ENCODE data around the gene NKG7. TPM values are rescaled to one million over a fixed set of nuclear protein-coding genes. Genes with fewer than 3 reads are reported as not detected.

Gene NKG7
- polyA plus RNA-seq, 3 donors: 1.6 to 2.1 (median 1.8) TPM

DNA sequence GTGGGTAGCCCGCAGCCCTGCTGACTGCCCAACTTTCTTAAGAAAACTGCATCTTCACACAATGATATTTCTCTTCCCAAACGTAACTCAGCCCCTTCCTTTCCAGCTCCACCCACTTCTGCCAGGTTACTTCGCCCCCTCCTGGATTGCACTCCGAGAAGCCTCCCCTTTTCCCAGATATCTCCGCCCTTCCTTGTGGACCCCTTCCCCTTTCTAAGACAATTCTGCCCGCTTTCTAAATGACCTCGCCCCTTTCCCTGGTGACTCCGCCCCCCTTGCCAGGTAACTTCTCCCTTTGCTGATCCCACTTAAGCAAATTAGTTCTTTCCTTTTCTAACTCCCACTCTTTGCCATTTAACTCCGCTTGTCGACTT, 33.2 kb downstream of the NKG7 start:
- DNase-seq: no peak

- DNase-seq: peak; percentile 80
Observed at GRCh38 chr19:51338563-51339312, 33.7 kb downstream of the NKG7 start.

DNA sequence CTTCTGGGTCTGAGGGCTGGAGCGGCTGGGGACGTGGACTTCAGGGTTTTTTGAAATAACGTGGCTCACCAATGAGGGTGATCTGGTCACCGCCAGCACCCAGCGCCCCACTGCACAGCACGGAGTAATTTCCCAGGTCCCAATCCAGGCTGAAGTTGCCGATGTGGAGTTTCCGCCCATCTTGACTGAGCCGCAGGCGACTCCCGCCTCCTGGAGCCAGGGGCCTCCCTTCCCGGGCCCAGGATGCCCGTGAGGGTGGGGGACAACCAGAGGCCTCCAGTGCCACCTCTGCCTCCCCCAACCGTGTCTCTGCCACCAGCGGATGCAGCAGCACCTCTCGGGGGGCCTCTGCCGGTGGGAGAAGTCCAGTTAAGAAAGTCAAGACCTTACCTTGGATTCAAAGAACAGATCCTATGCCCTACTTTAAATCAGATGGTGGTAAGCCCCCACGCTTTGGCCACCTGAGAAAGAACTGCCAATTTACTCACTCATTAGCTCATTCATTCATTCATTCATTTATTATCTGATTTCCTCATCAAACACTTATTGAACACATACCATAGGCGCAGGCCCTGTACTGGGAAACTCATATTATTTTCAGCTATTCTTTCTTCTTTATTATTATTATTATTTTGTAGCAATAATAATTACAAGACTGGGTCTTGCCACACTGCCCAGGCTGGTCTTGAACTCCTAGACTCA, 34.4 kb downstream of the NKG7 start:
- DNase-seq: no peak

DNA sequence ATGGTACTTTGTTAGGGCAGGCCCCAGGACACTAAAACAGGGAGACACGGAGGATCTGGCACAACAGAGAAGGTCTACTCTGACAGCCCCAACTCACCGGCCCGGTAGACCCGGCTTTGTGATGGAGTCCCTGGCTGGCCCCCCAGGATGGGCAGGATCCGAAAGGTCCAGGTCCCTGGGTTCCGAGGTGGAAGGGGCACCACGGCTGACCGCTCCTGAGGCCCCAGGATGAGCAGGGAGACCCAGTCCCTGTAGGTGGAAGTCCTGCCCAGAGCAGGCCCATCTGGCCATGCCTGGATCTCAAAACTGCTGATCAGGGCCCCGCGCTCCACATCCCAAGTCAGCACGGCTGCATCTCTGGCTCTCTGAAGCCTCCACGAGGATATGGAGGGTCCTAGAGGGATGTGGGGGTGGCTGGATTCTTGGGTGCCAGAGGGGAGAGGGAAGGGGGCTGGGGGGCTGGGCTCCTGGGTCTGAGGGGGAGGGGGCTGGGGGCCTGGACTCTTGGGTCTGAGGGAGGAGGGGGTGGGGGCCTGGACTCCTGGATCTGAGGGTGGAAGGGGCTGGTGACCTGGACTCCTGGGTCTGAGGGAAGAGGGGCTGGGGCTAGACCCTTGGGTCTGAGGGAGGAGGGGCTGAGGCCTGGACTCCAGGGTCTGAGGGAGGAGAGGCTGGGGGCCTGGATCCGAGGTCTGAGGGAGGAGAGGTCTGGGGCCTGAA, 35.2 kb downstream of the NKG7 start:
- no peak for DNase-seq

- no peak for DNase-seq
Observed at GRCh38 chr19:51333836-51334460, 38.5 kb downstream of the NKG7 start.

- DNase-seq: no peak
Observed at GRCh38 chr19:51331716-51332115, 40.7 kb downstream of the NKG7 start.

- DNase-seq: no peak
Observed at GRCh38 chr19:51331193-51331592, 41.3 kb downstream of the NKG7 start.

GRCh38 chr19:51330366-51330765, 42.1 kb downstream of the NKG7 start:
- DNase-seq: no peak

- DNase-seq: no peak
Observed at GRCh38 chr19:51329411-51329810, 43.0 kb downstream of the NKG7 start.

GRCh38 chr19:51327066-51328001, 45.1 kb downstream of the NKG7 start:
- peak; percentile 55 for DNase-seq

DNA sequence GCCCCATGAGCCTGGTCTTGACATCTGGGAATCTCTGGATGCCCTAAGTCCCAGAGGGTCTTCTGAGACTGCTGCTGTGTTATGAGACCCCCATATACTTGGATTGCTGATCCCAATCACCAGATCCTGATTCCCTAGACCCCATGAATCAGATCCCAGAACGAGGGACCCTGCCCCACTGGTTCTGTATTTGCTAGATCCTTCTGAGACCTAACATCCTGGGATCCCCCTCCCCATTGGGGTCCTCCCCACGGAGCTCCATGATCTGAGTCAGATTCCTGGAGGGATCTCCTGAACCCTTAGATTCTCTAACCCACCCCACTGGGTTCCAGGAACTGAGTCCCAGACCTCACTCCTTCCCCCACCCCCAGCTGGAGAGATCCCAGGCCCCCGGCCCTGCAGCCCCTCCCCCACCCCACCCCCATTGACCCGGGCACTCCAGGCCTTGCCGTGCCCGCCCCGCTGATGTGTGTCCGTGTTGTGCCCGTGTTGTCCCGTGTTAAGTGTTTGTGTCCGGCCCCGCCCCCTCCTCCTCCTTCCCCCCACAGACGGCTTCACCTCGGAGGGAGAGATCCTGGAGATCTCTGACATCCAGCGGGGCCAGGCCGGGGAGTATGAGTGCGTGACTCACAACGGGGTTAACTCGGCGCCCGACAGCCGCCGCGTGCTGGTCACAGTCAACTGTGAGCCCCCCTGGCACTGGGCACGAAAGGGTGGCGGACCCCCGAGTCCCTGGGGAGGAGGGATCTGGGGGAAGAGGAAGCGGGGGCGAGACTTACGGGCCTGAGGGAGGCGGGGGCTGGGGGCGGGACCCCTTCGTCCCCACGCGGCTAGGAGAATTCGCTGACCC, 46.0 kb downstream of the NKG7 start:
- no peak for DNase-seq

- no peak for DNase-seq
Observed at GRCh38 chr19:51325161-51325976, 47.1 kb downstream of the NKG7 start.

DNA sequence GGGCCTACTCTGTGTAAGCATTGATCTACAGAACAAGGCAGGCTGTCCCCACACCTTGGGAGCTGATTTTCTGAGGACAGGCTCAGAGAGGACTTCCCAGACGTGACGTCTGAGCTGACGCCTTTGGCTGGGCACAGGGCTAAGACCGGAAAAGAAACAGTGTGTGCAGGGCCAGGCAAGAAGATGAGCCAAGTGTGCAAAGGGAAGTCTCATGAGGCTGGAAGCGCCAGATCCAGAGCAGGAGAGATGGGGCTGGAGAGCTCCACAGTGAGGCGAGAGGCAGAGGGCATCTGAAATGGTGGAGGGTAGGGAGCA, 48.3 kb downstream of the NKG7 start:
- no peak for DNase-seq

GRCh38 chr19:51323481-51324166, 48.8 kb downstream of the NKG7 start:
- no peak for DNase-seq

DNA sequence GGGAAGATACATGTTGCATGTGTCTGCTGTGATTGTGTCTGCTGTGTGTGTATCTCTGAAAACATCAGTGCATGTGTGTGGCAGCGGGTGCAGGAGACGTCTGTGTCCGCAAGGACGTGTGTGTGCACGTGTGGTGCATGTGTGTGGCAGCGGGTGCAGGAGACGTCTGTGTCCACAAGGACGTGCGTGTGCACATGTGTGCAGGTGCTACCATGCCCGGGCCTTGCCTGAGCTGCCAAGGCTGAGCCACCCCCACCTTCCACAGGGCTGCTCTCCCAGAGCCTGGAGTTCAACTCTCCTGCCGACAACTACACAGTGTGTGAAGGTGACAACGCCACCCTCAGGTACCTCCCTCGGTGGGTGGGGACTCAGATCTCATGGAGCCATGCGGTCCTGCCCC, 50.7 kb downstream of the NKG7 start:
- no peak for DNase-seq

Data from renal pelvis (tissue), 4 donors.